Left forelimb (tissue), 1 donor: ENCODE data around the gene IL34.

Experiments
- DNase-seq: peaks from one replicate; pipeline ENCODE4 v3.0.0-alpha.2; 2018; ENCODE audit warnings: low spot score

IL34 gene

DNA sequence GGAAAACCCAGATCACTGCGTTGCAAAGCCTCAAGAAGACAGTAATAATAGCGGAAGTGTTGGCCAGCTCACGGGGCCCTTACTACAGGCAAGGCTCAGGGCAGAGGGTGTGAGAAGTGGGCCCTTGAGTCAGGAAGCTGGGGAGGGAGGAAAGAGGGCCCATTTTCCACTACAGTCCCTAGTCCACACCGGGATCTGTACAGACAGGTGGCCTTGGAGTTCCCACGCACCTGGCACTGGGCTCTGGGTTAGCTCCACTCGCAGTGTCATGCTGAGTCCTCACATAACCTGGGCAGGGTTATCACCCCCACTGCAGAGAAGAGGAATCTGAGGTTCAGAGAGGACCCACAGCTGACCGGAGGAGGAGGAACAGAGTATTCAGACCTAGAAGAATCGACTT, 56.3 kb downstream of the IL34 start:
- DNase-seq = no peak

GRCh38 chr16:70703041-70703834, 56.9 kb downstream of the IL34 start:
- no peak for DNase-seq

DNA sequence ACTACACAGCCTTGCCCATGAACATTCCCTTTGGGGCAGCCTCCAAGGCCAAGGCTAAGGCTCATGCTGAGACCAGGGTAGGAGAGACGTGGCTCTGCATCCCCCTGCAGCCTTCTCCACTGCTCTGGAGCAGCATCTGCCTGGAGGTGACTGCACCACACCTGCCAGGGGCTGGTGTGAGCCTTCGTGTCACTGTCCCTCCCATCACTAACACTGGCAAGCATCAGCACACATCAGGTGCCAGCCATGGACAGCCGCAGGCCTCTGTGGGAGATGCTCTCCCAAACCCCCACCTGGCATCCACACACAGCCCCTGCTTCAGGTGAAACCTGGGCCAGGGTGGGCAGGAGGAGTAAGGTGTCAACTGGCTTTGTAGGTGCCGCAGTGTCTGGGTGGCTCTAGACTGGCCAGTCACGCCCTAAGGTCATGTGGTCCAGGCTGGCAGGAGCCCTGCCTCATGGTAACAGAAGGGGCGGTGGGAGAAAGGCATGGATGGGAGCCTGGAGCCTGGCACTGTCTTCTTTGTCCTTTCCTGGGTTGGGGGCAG, 57.5 kb downstream of the IL34 start:
- no peak for DNase-seq

- DNase-seq = no peak
Observed at GRCh38 chr16:70704586-70704985, 58.2 kb downstream of the IL34 start.

DNA sequence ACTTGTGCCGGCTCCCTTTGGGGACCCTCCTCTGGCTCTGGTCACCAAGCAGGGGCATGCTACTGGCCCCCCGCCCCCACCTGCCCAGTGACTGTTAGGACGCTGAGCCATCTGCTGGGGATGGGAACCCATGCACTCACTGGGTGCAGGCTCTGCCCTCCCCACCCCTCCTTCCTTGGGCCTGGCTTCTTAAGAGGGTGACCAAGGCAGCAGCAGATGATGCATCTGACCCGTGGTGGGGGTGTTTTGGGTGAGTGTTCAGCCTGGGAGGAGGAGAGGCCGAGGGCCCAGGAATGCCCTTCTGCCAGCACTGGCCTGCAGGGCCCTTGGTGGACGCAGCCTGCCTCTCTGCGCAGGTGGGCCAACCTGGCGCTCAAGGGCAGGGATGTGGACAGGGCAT, 58.7 kb downstream of the IL34 start:
- DNase-seq = no peak

DNA sequence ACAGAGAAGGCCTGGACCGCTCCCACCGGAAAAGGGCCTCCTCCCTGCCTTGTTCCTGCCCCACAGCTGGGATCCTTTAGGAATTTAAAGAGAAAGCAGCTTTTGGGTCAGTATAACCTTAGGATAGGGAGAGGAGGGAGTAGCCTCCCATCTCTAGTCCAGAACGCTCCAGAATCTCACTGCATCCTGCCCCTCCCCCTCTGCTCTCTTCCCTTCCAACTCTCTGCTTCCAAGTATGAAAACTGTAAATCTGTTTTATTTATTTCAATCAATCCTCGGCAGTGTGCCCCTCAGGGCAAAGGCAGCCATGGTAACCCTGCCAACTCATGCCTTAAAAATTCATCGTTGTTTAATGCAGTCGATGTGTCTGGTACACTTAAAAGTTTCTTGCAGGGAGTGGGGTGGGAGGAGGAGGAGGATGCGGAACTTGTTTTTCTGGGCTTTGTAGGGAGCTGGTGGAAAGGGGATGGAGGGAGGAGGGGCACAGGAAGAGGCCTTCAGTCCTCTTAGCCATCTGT, 60.6 kb downstream of the IL34 start:
- no peak for DNase-seq

GRCh38 chr16:70708366-70709246, 62.2 kb downstream of the IL34 start:
- DNase-seq = no peak

GRCh38 chr16:70709457-70709856, 63.1 kb downstream of the IL34 start:
- no peak for DNase-seq

- DNase-seq = no peak
Observed at GRCh38 chr16:70709942-70710341, 63.6 kb downstream of the IL34 start.
